Chondrocyte (in vitro differentiated cells): ENCODE results near the gene REEP3. TPM values are rescaled to one million over a fixed set of nuclear protein-coding genes. Genes with fewer than 3 reads are reported as not detected.

Source experiments
- DNase-seq: peaks from one replicate; pipeline ENCODE4 v3.0.0; 2021; ENCODE audit warnings: mixed read lengths, low spot score
- H3K27ac Mint-ChIP-seq: one replicate; pipeline ENCODE4 v1.8.0; 2021; ENCODE audit warnings: mild to moderate bottlenecking, moderate library complexity, mixed read lengths; ENCODE audit not compliant: unreplicated experiment
- H3K27me3 Mint-ChIP-seq: 2 replicates; pipeline ENCODE4 v1.8.0; 2021; ENCODE audit warnings: low read depth, mixed read lengths
- H3K36me3 Mint-ChIP-seq: 2 replicates; pipeline ENCODE4 v1.8.0; 2021; ENCODE audit warnings: low read depth, mixed read lengths
- H3K4me1 Mint-ChIP-seq: 2 replicates; pipeline ENCODE4 v1.8.0; 2021; ENCODE audit warnings: low read depth, mild to moderate bottlenecking, mixed read lengths
- H3K4me3 Mint-ChIP-seq: one replicate; pipeline ENCODE4 v1.8.0; 2021; ENCODE audit warnings: mild to moderate bottlenecking, moderate library complexity, mixed read lengths; ENCODE audit not compliant: unreplicated experiment
- H3K9me3 Mint-ChIP-seq: 2 replicates; pipeline ENCODE4 v1.8.0; 2021; ENCODE audit warnings: low read depth, mixed read lengths
- total RNA-seq: library from RNA; stranded (reverse); gene quantifications from 3 replicates; pipeline ENCODE4 v1.2.1, GENCODE V29; 2021
- TF ChIP-seq, protein P1 (sequence below): fragments of 200-600 bp; sonication (generic); IDR thresholded peaks from 2 replicates; pipeline ENCODE4 v1.5.0; 2021; ENCODE audit warnings: antibody characterized with exemption, mild to moderate bottlenecking, moderate library complexity

REEP3 gene
- total RNA-seq, 1 donor from 2014 or later, result 80.6 TPM

DNA sequence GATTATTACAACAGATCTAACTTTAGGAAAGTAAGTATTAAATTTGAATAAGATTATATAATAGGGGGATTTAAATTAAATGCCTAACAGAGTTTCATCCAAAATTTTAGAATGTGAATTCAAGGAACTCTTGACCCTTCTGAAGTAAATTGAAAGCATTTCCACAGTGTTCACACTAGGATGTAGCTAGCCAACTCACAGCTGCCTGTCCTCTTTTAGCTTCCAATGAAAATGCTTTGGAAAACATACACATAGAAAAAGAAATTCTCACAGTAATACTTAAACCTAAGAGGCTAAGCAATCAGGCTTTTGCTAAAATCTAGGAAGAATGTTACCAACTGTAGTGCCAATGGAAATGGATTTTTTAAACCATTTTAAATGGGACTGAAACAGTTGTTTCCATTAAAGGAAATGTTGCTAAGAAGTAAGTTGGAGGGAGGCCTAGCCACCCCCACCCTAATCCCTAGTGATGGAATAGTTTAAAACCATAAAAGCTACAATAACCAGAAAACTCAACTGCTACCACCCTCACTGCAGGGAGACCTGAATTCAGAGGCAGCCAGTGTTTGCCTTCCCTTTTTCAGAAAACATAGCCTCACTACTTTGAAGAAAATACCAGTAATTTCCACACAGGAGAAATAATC lies 58.3 kb downstream of the REEP3 start:
- Mint-ChIP-seq H3K36me3 (peaks cover 13% of the 10 kb centered on the region), H3K4me1 (peaks cover 65% of the 10 kb centered on the region), H3K4me3 (no peak overlapping the region), H3K27ac (no peak overlapping the region), H3K27me3 (no peaks in the 10 kb centered on the region), H3K9me3 (no peaks in the 10 kb centered on the region)
- TF ChIP-seq, protein P1, sequence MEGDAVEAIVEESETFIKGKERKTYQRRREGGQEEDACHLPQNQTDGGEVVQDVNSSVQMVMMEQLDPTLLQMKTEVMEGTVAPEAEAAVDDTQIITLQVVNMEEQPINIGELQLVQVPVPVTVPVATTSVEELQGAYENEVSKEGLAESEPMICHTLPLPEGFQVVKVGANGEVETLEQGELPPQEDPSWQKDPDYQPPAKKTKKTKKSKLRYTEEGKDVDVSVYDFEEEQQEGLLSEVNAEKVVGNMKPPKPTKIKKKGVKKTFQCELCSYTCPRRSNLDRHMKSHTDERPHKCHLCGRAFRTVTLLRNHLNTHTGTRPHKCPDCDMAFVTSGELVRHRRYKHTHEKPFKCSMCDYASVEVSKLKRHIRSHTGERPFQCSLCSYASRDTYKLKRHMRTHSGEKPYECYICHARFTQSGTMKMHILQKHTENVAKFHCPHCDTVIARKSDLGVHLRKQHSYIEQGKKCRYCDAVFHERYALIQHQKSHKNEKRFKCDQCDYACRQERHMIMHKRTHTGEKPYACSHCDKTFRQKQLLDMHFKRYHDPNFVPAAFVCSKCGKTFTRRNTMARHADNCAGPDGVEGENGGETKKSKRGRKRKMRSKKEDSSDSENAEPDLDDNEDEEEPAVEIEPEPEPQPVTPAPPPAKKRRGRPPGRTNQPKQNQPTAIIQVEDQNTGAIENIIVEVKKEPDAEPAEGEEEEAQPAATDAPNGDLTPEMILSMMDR, result no peak
- no peak for DNase-seq

DNA sequence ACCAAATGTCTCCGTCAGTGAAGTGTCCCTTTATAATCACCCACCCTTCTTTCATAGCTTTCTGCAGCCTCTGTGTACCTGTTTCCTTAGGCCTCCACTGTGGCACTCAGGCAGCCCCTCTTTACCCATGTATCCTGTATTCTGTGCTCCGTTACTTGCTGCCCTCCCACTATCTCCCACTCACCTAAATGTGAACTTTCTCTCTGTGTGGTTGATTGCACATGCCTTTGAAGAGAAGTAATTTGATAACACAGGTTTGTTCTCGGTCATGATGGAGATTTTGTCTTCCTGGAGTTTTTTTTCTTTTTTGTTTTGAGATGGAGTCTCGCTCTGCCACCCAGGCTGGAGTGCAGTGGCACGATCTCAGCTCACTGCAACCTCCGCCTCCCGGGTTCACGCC lies 61.5 kb downstream of the REEP3 start:
- Mint-ChIP-seq H3K27ac (peak overlapping the region; percentile 57), H3K36me3 (peaks cover 3% of the 10 kb centered on the region), H3K4me3 (no peak overlapping the region), H3K4me1 (peaks cover 59% of the 10 kb centered on the region), H3K27me3 (no peaks in the 10 kb centered on the region), H3K9me3 (no peaks in the 10 kb centered on the region)
- no peak for DNase-seq
- TF ChIP-seq, protein P1, result no peak

DNA sequence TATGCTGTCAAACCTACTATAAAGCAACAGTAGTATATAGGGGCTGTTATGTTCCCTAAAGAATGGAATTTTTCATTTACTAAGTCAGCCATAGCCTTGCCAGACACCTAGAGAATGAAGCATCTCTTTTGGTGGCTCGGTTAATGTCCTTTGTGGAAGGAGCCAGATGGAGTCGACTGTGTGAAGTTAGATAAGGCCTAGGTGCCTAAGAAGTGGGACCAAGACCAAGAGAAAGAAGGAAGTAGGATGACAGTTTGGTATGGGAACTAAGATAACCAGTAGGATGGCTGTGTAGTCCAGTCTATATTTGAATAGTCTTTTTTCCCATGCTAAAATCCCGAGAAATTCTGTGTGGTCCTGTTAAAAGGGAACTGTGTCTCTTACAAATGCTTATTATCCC lies 62.2 kb downstream of the REEP3 start:
- Mint-ChIP-seq H3K4me1 (peaks cover 58% of the 10 kb centered on the region), H3K36me3 (peaks cover 2% of the 10 kb centered on the region), H3K27me3 (no peaks in the 10 kb centered on the region), H3K4me3 (no peak overlapping the region), H3K27ac (no peak overlapping the region), H3K9me3 (no peaks in the 10 kb centered on the region)
- DNase-seq, result no peak
- TF ChIP-seq, protein P1, result no peak

DNA sequence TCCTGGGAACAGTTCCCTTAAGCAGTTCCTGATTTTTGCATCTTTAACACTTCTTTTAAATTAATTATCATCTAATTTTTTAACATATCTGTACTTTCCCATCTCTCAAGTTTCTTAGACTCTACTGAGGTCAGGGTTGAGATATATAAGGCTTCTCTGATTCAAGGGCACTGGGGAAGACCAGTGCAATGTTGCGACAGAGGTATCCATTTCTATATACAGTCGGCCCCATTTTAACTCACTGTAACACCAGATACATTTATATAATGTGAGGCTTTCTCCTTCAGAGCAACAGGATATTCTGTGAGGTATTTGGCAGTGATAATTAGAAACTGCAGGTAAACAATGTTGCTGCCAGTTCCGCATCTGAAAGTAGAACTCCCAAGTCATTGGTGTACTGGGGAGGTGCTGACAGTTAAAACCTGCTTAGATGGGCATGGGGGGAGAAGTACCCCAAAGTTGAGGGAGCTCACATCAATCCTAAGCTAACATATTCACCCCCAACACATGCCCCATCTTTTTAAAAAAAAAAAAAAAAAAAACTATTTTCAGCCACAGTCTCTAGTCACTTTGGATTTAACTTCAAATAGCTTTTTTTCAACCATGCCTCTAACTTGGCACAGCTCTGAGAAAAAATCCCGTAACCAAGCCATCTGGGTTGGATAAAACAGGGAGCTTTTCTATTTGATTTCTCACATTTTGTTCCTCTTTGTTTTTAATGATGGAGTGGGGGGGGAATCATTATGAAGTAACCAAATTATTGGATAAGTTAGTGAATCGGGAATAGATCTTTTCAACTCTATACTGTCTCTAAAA lies 62.9 kb downstream of the REEP3 start:
- TF ChIP-seq, protein P1, result no peak
- H3K4me3 Mint-ChIP-seq, result no peak overlapping the region
- H3K36me3 Mint-ChIP-seq, result peaks cover 2% of the 10 kb centered on the region
- DNase-seq, result no peak
- H3K9me3 Mint-ChIP-seq, result no peaks in the 10 kb centered on the region
- peaks cover 55% of the 10 kb centered on the region for H3K4me1 Mint-ChIP-seq
- no peaks in the 10 kb centered on the region for H3K27me3 Mint-ChIP-seq
- H3K27ac Mint-ChIP-seq, result peak overlapping the region; percentile 47

DNA sequence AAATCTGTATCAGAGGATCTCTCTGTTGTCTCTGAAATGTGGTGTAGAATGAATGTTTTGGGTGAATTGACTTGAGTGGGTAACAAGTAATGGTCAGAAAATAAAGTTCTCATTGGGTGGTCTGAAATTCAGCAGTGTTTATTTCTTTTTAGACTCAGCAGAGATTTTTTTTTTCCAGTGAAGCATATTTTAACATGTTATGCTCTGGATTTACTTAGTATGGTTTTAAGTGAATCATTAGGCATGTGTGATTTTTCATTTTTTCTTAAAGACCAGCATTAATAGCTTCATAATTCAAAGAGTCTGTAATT lies 63.5 kb downstream of the REEP3 start:
- no peaks in the 10 kb centered on the region for H3K27me3 Mint-ChIP-seq
- TF ChIP-seq, protein P1, result no peak
- no peak for DNase-seq
- H3K36me3 Mint-ChIP-seq, result peaks cover 2% of the 10 kb centered on the region
- peak overlapping the region; percentile 47 for H3K27ac Mint-ChIP-seq
- H3K4me1 Mint-ChIP-seq, result peaks cover 50% of the 10 kb centered on the region
- no peaks in the 10 kb centered on the region for H3K9me3 Mint-ChIP-seq
- H3K4me3 Mint-ChIP-seq, result no peak overlapping the region
